ENCODE measurements around the gene POT1.

Gene POT1

GRCh38 chr7:124909808-124910207, 19.8 kb downstream of the POT1 start:
- DNase-seq, result no peak

- DNase-seq, result no peak
These were observed 21.4 kb downstream of the POT1 start for GRCh38 chr7:124908259-124908658.

- DNase-seq, result no peak
These were observed 22.1 kb downstream of the POT1 start for GRCh38 chr7:124907490-124907889.

GRCh38 chr7:124898531-124898930, 31.1 kb downstream of the POT1 start:
- DNase-seq, result no peak

GRCh38 chr7:124896001-124896400, 33.6 kb downstream of the POT1 start:
- no peak for DNase-seq

GRCh38 chr7:124893140-124893827, 36.3 kb downstream of the POT1 start:
- DNase-seq, result no peak

GRCh38 chr7:124887247-124887646, 42.4 kb downstream of the POT1 start:
- DNase-seq, result no peak

GRCh38 chr7:124881981-124882380, 47.6 kb downstream of the POT1 start:
- no peak for DNase-seq

- DNase-seq, result no peak
These were observed 49.9 kb downstream of the POT1 start for GRCh38 chr7:124879771-124880170.

GRCh38 chr7:124879103-124879502, 50.5 kb downstream of the POT1 start:
- no peak for DNase-seq

GRCh38 chr7:124874644-124875163, 54.9 kb downstream of the POT1 start:
- DNase-seq, result no peak

GRCh38 chr7:124857672-124858235, 71.9 kb downstream of the POT1 start:
- no peak for DNase-seq

- peak; percentile 44 for DNase-seq
These were observed 73.2 kb downstream of the POT1 start for GRCh38 chr7:124856299-124856888.

GRCh38 chr7:124843336-124843735, 86.3 kb downstream of the POT1 start:
- DNase-seq, result no peak

GRCh38 chr7:124840435-124840834, 89.2 kb downstream of the POT1 start:
- DNase-seq, result peak; percentile 16

GRCh38 chr7:124839687-124840086, 89.9 kb downstream of the POT1 start:
- no peak for DNase-seq

GRCh38 chr7:124836173-124836572, 93.5 kb downstream of the POT1 start:
- no peak for DNase-seq

- DNase-seq, result no peak
These were observed 110.8 kb downstream of the POT1 start for GRCh38 chr7:124818807-124819206.

- DNase-seq, result no peak
These were observed 115.4 kb downstream of the POT1 start for GRCh38 chr7:124813994-124814798.

- DNase-seq, result no peak
These were observed 116.9 kb downstream of the POT1 start for GRCh38 chr7:124812764-124813163.

GRCh38 chr7:124811341-124811740, 118.3 kb downstream of the POT1 start:
- no peak for DNase-seq

- DNase-seq, result no peak
These were observed 119.0 kb downstream of the POT1 start for GRCh38 chr7:124810605-124811004.

- DNase-seq, result no peak
These were observed 121.4 kb downstream of the POT1 start for GRCh38 chr7:124808206-124808605.

All from NCI-H1105 treated with DMSO at 0.1 percent for 48 hours (cell line).